K562 (cell line): ENCODE data around the gene CBX4. TPM values are rescaled to one million over a fixed set of nuclear protein-coding genes. Genes with fewer than 3 reads are reported as not detected.

Experiments
- ARHGAP35 ChIP-seq: fragments of 450-650 bp; IDR thresholded peaks from 2 replicates; pipeline ENCODE4 v1.6.1; 2018; ENCODE audit not compliant: partially characterized antibody
- ARID2 ChIP-seq: fragments of 450-650 bp; IDR thresholded peaks from 2 replicates; pipeline ENCODE4 v1.6.1; 2017; ENCODE audit warnings: antibody characterized with exemption, mild to moderate bottlenecking
- ASH1L ChIP-seq: fragments of 450-650 bp; IDR thresholded peaks from 2 replicates; pipeline ENCODE4 v1.6.1; 2018; ENCODE audit warnings: borderline replicate concordance, mild to moderate bottlenecking, low read depth; ENCODE audit not compliant: partially characterized antibody
- CREM ChIP-seq: IDR thresholded peaks from 2 replicates; pipeline ENCODE4 v1.6.1; 2014; ENCODE audit warnings: antibody characterized with exemption, low read depth
- FOSL1 ChIP-seq: fragments of 200-800 bp; sonication (Bioruptor generic); conservative IDR thresholded peaks from 2 replicates; pipeline ENCODE4 v1.6.1; 2016; ENCODE audit warnings: missing genetic modification characterization, missing compliant biosample characterization
- FOXP4 ChIP-seq: sonication (generic); formaldehyde crosslinking; IDR thresholded peaks from 2 replicates; pipeline ENCODE4 v1.8.0; 2022; ENCODE audit warnings: mild to moderate bottlenecking, missing genetic modification reagents, borderline replicate concordance
- JUN ChIP-seq, 2 experiments: sonication (generic) in 1 of 2; formaldehyde crosslinking in 1 of 2; IDR thresholded peaks; 2 replicates each; pipeline versions ENCODE4 v1.6.1 to v1.8.0; 2012 to 2022; ENCODE audit warnings: borderline replicate concordance in 2 of 2, mild to moderate bottlenecking in 2 of 2, improper control_type of control experiment in 1 of 2, low read depth in 1 of 2, low read length in 1 of 2, missing genetic modification reagents in 1 of 2
- KAT8 ChIP-seq: fragments of 450-650 bp; IDR thresholded peaks from 2 replicates; pipeline ENCODE4 v1.6.1; 2016; ENCODE audit warnings: low read depth, mild to moderate bottlenecking
- KDM1A ChIP-seq, 2 experiments: fragments of 450-650 bp; IDR thresholded peaks; 2 replicates each; pipeline ENCODE4 v1.6.1; 2016; ENCODE audit warnings: mild to moderate bottlenecking in 2 of 2
- MCM7 ChIP-seq, 2 experiments: fragments of 450-650 bp; IDR thresholded peaks; 2 replicates each; pipeline ENCODE4 v1.6.1; 2016 to 2018
- MNT ChIP-seq, 2 experiments: fragments of 450-650 bp; conservative IDR thresholded peaks; 2 replicates each; pipeline ENCODE4 v1.6.1; 2017; ENCODE audit warnings: mild to moderate bottlenecking in 2 of 2, moderate library complexity in 2 of 2
- MYNN ChIP-seq, 2 experiments: sonication (generic); formaldehyde crosslinking in 1 of 2; IDR thresholded peaks; 2 replicates each; pipeline versions ENCODE4 v1.5.0 to v1.6.1; 2016 to 2020; ENCODE audit warnings: antibody characterized with exemption in 1 of 2, missing genetic modification reagents in 1 of 2
- NELFE ChIP-seq: IDR thresholded peaks from 2 replicates; pipeline ENCODE4 v1.6.1; 2011; ENCODE audit warnings: mild to moderate bottlenecking; ENCODE audit not compliant: insufficient read depth, insufficient read length
- NFIC ChIP-seq: fragments of 450-650 bp; IDR thresholded peaks from 2 replicates; pipeline ENCODE4 v1.6.1; 2017; ENCODE audit warnings: mild to moderate bottlenecking, inconsistent platforms
- NONO ChIP-seq, 2 experiments: fragments of 200-400 bp in 1 of 2; fragments of 450-650 bp in 1 of 2; formaldehyde crosslinking in 1 of 2; IDR thresholded peaks; 2 replicates each; pipeline ENCODE4 v1.6.1; 2017; ENCODE audit warnings: low read depth in 2 of 2, mild to moderate bottlenecking in 2 of 2, moderate library complexity in 2 of 2, low read length in 1 of 2
- NR2F6 ChIP-seq: fragments of 450-650 bp; formaldehyde crosslinking; IDR thresholded peaks from 2 replicates; pipeline ENCODE4 v1.4.0; 2020; ENCODE audit warnings: mild to moderate bottlenecking
- STAG1 ChIP-seq: sonication (generic); formaldehyde crosslinking; IDR thresholded peaks from 2 replicates; pipeline ENCODE4 v1.5.0; 2020; ENCODE audit warnings: missing genetic modification reagents, borderline replicate concordance
- THRAP3 ChIP-seq: fragments of 450-650 bp; IDR thresholded peaks from 2 replicates; pipeline ENCODE4 v1.6.1; 2016; ENCODE audit warnings: mild to moderate bottlenecking, inconsistent platforms, borderline replicate concordance
- WHSC1 ChIP-seq: IDR thresholded peaks from one replicate; pipeline ENCODE4 v1.6.1; 2012; ENCODE audit warnings: low read length, control low read depth, inconsistent platforms
- ZEB2 ChIP-seq: fragments of 450-650 bp; IDR thresholded peaks from 2 replicates; pipeline ENCODE4 v1.6.1; 2016
- ZNF311 ChIP-seq: fragments of 250-450 bp; sonication (Bioruptor Pico); IDR thresholded peaks from 2 replicates; pipeline ENCODE4 v1.4.0; 2020; ENCODE audit warnings: mild to moderate bottlenecking, moderate library complexity
- ZNF347 ChIP-seq: fragments of 450-650 bp; formaldehyde crosslinking; IDR thresholded peaks from 2 replicates; pipeline ENCODE4 v1.4.0; 2020; ENCODE audit warnings: low read depth, mild to moderate bottlenecking, moderate library complexity
- ZNF740 ChIP-seq, 3 experiments: fragments of 200-800 bp in 1 of 3; sonication (Bioruptor generic) in 1 of 3; sonication (generic) in 1 of 3; formaldehyde crosslinking in 1 of 3; IDR thresholded peaks; 2 replicates each; pipeline versions ENCODE4 v1.6.1 to v1.8.0; 2016 to 2022; ENCODE audit warnings: mild to moderate bottlenecking in 2 of 3, missing compliant biosample characterization in 2 of 3, missing genetic modification characterization in 2 of 3, missing genetic modification reagents in 1 of 3
- polyA plus RNA-seq, 8 experiments: library from polyadenylated mRNA; depleted of rRNA in 4 of 8; stranded (reverse) in 5 of 8; unstranded in 3 of 8; fragments of >200 nt; fragmentation: Nextera tagmentation in 2 of 8; fragmentation: Illumina TruSeq in 1 of 8; extraction: Ambion mirVana in 2 of 8; extraction: Trizol in 1 of 8; gene quantifications; 2 replicates each; pipeline versions ENCODE4 v1.2.1 to v1.2.3, GENCODE V29; 2011 to 2014; ENCODE audit warnings: inconsistent platforms in 1 of 8, missing spikeins in 1 of 8
- total RNA-seq, 7 experiments: library from RNA; depleted of rRNA in 6 of 7; stranded (reverse); fragments of >200 nt in 6 of 7; fragmentation: Illumina TruSeq in 2 of 7; extraction: Trizol in 2 of 7; gene quantifications; 2 replicates each; pipeline versions ENCODE4 v1.2.1 to v1.2.3, GENCODE V29; 2011 to 2021; ENCODE audit warnings: low replicate concordance in 1 of 7

The CBX4 gene
- total and polyA plus RNA-seq, 9 of the 15 experiments (the other 6 are each of a cell fraction or from before 2014, with no cell fraction given), result 0.98 to 50.5 (median 10.0) TPM

GRCh38 chr17:79826841-79827578, 12.2 kb downstream of the CBX4 start (continued):
- TF ChIP-seq FOXP4, result 0 out of 2 replicates have a peak, but pooled peaks have one; percentile 65
- peak; percentile 29 for TF ChIP-seq ASH1L
- TF ChIP-seq NFIC, result 0 out of 2 replicates have a peak, but pooled peaks have one; percentile 9
- TF ChIP-seq ZNF347 (CRISPR knock-in tag), result no peak
- TF ChIP-seq ARHGAP35, result peak; percentile 84
- TF ChIP-seq FOSL1 (tag), result no peak
- TF ChIP-seq WHSC1, result peak; percentile 91
- no peak for TF ChIP-seq NELFE
- TF ChIP-seq ZEB2, result no peak
- no peak for TF ChIP-seq ZNF311
- TF ChIP-seq THRAP3, result no peak
- peak in 1 of 2 experiments; percentile 31; a peak in 2 of 4 replicates for TF ChIP-seq MNT (conservative IDR thresholded peaks at IDR 0.05)
- TF ChIP-seq KDM1A (IDR thresholded peaks at IDR 0.05), result peak in 1 of 2 experiments; percentile 100; a peak in 2 of 4 replicates
- TF ChIP-seq ZNF740 (CRISPR knock-in tag; IDR thresholded peaks at IDR 0.05), result peak; percentile 47; the same call in 1 of the 2 replicates
- TF ChIP-seq ZNF740 (tag; IDR thresholded peaks at IDR 0.05), result no peak
- TF ChIP-seq KAT8, result no peak
- no peak for TF ChIP-seq NR2F6 (CRISPR knock-in tag)
- peak; percentile 41; the same call in 1 of the 2 replicates for TF ChIP-seq CREM
- no peak for TF ChIP-seq STAG1 (CRISPR knock-in tag)
- TF ChIP-seq ARID2, result peak; percentile 100
- TF ChIP-seq JUN (IDR thresholded peaks at IDR 0.05; ENCODE audit: borderline replicate concordance, low read depth, low read length), result no peak
- no peak for TF ChIP-seq JUN (CRISPR knock-in tag; IDR thresholded peaks at IDR 0.05; ENCODE audit: borderline replicate concordance)
- TF ChIP-seq NONO (IDR thresholded peaks at IDR 0.05; ENCODE audit: low read depth in 2 of 2, low read length in 1 of 2), result no peak
- TF ChIP-seq MYNN (IDR thresholded peaks at IDR 0.05), result peak; percentile 51; the same call in 1 of the 2 replicates
- TF ChIP-seq MYNN (CRISPR knock-in tag; IDR thresholded peaks at IDR 0.05), result no peak
- TF ChIP-seq MCM7 (IDR thresholded peaks at IDR 0.05), result no peak
